K562 (cell line): Measurements from ENCODE around the gene CTU1. TPM values are rescaled to one million over a fixed set of nuclear protein-coding genes. Genes with fewer than 3 reads are reported as not detected.

Experiments used
- ASH1L ChIP-seq: fragments of 450-650 bp; IDR thresholded peaks from 2 replicates; pipeline ENCODE4 v1.6.1; 2018; ENCODE audit warnings: borderline replicate concordance, mild to moderate bottlenecking, low read depth; ENCODE audit not compliant: partially characterized antibody
- DMBX1 ChIP-seq: fragments of 250-450 bp; sonication (Bioruptor Pico); IDR thresholded peaks from 2 replicates; pipeline ENCODE4 v1.8.0; 2022; ENCODE audit warnings: inconsistent platforms, mild to moderate bottlenecking, moderate library complexity, borderline replicate concordance
- EP400 ChIP-seq: fragments of 450-650 bp; IDR thresholded peaks from 2 replicates; pipeline ENCODE4 v1.6.1; 2017; ENCODE audit warnings: antibody characterized with exemption, mild to moderate bottlenecking, moderate library complexity
- HOXB6 ChIP-seq: fragments of 250-450 bp; sonication (Bioruptor Pico); IDR thresholded peaks from 2 replicates; pipeline ENCODE4 v1.5.1; 2022; ENCODE audit warnings: mild to moderate bottlenecking, borderline replicate concordance
- KDM2B ChIP-seq: fragments of 250-450 bp; sonication (Bioruptor Pico); IDR thresholded peaks from 2 replicates; pipeline ENCODE4 v1.8.0; 2021; ENCODE audit warnings: mild to moderate bottlenecking, moderate library complexity
- MTA2 ChIP-seq: fragments of 450-650 bp; IDR thresholded peaks from 2 replicates; pipeline ENCODE4 v1.6.1; 2016; ENCODE audit warnings: low read depth
- POLR2A ChIP-seq: fragments of 450-650 bp; conservative IDR thresholded peaks from 2 replicates; pipeline ENCODE4 v1.6.1; 2016
- SP2 ChIP-seq: IDR thresholded peaks from 2 replicates; pipeline ENCODE4 v1.6.1; 2011; ENCODE audit warnings: mild to moderate bottlenecking, low read depth, low read length, moderate library complexity; ENCODE audit not compliant: poor library complexity, severe bottlenecking; ENCODE audit errors: extremely low read depth
- SPI1 ChIP-seq: IDR thresholded peaks from 2 replicates; pipeline ENCODE4 v1.6.1; 2011; ENCODE audit warnings: low read depth, low read length, control low read depth, borderline replicate concordance
- SREBF2 ChIP-seq: sonication (generic); formaldehyde crosslinking; IDR thresholded peaks from 2 replicates; pipeline ENCODE4 v1.4.0; 2020; ENCODE audit warnings: mild to moderate bottlenecking, missing genetic modification reagents
- TAF7 ChIP-seq: fragments of 450-650 bp; IDR thresholded peaks from 2 replicates; pipeline ENCODE4 v1.6.1; 2016; ENCODE audit warnings: missing genetic modification characterization, missing compliant biosample characterization
- ZBTB2 ChIP-seq: fragments of 450-650 bp; IDR thresholded peaks from 2 replicates; pipeline ENCODE4 v1.6.1; 2016; ENCODE audit warnings: antibody characterized with exemption
- ZNF184 ChIP-seq: sonication (generic); formaldehyde crosslinking; IDR thresholded peaks from 2 replicates; pipeline ENCODE4 v1.5.0; 2020; ENCODE audit warnings: missing genetic modification reagents
- ZNF280A ChIP-seq: fragments of 450-650 bp; IDR thresholded peaks from 2 replicates; pipeline ENCODE4 v1.6.1; 2018; ENCODE audit warnings: mild to moderate bottlenecking, low read depth; ENCODE audit not compliant: partially characterized antibody
- ZNF3 ChIP-seq: fragments of 250-450 bp; sonication (Bioruptor Pico); IDR thresholded peaks from 2 replicates; pipeline ENCODE4 v1.5.0; 2021; ENCODE audit warnings: mild to moderate bottlenecking, moderate library complexity
- polyA plus RNA-seq, 8 experiments: library from polyadenylated mRNA; depleted of rRNA in 4 of 8; stranded (reverse) in 5 of 8; unstranded in 3 of 8; fragments of >200 nt; fragmentation: Nextera tagmentation in 2 of 8; fragmentation: Illumina TruSeq in 1 of 8; extraction: Ambion mirVana in 2 of 8; extraction: Trizol in 1 of 8; gene quantifications; 2 replicates each; pipeline versions ENCODE4 v1.2.1 to v1.2.3, GENCODE V29; 2011 to 2014; ENCODE audit warnings: inconsistent platforms in 1 of 8, missing spikeins in 1 of 8
- total RNA-seq, 7 experiments: library from RNA; depleted of rRNA in 6 of 7; stranded (reverse); fragments of >200 nt in 6 of 7; fragmentation: Illumina TruSeq in 2 of 7; extraction: Trizol in 2 of 7; gene quantifications; 2 replicates each; pipeline versions ENCODE4 v1.2.1 to v1.2.3, GENCODE V29; 2011 to 2021; ENCODE audit warnings: low replicate concordance in 1 of 7
- TF ChIP-seq, protein P1 (sequence below): fragments of 250-450 bp; sonication (Bioruptor Pico); IDR thresholded peaks from 2 replicates; pipeline ENCODE4 v1.5.0; 2021
- TF ChIP-seq, protein P2 (sequence below): sonication (generic); formaldehyde crosslinking; IDR thresholded peaks from 2 replicates; pipeline ENCODE4 v1.8.1; 2023; ENCODE audit warnings: mild to moderate bottlenecking, missing genetic modification reagents
- TF ChIP-seq, protein P3 (sequence below), 2 experiments: fragments of 450-650 bp; IDR thresholded peaks; 2 replicates each; pipeline ENCODE4 v1.6.1; 2018; ENCODE audit warnings: mild to moderate bottlenecking in 2 of 2, low read depth in 1 of 2; ENCODE audit not compliant: partially characterized antibody in 2 of 2

Gene CTU1
- total and polyA plus RNA-seq, 9 of the 15 experiments (the other 6 are each of a cell fraction or from before 2014, with no cell fraction given) = 0.03 to 18.4 (median 2.3) TPM; not detected in 1

DNA sequence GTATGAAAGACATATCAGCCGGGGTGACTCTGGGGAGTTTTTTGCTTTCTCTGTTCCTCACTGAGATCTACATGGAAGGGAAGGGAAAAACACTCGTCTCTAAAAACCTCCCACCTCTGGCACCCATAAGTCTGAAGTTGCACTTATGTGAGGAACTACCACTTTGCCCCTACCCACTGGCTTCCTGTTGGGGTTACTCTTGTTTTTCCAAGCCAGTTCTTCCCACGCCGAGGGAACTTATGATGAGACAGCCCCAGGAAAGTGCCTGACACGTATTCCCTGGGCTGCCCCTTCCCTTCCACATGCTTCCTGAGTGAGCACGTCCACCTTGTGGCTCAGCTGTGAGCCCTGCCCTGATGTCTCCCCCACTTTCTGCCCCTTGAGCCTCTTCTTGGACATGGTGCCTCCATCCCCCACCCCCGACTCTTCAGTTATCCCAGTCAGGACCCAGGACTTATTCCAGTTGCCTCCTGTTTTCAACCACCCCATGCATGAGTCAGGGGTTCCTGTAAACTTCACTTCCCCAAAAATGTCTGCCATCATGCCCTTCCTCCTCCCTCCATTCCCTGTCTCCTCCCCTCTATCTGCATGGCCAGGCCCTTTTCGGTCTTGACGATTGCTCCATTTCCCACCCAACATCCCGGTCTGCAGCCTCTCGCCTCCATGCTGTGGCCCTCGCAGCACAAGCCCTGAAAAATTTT lies 28.8 kb upstream of the CTU1 start (continued):
- peak; percentile 92 for TF ChIP-seq SPI1
- TF ChIP-seq ZBTB2 = no peak
- TF ChIP-seq HOXB6 (CRISPR knock-in tag) = no peak
- TF ChIP-seq ASH1L = no peak
- TF ChIP-seq DMBX1 = no peak
- no peak for TF ChIP-seq MTA2
- TF ChIP-seq POLR2A = peak; percentile 73
- no peak for TF ChIP-seq ZNF280A
- 0 out of 2 replicates have a peak, but pooled peaks have one; percentile 22 for TF ChIP-seq EP400
- TF ChIP-seq, protein P1, sequence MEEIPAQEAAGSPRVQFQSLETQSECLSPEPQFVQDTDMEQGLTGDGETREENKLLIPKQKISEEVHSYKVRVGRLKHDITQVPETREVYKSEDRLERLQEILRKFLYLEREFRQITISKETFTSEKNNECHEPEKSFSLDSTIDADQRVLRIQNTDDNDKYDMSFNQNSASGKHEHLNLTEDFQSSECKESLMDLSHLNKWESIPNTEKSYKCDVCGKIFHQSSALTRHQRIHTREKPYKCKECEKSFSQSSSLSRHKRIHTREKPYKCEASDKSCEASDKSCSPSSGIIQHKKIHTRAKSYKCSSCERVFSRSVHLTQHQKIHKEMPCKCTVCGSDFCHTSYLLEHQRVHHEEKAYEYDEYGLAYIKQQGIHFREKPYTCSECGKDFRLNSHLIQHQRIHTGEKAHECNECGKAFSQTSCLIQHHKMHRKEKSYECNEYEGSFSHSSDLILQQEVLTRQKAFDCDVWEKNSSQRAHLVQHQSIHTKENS = no peak
- TF ChIP-seq, protein P2, sequence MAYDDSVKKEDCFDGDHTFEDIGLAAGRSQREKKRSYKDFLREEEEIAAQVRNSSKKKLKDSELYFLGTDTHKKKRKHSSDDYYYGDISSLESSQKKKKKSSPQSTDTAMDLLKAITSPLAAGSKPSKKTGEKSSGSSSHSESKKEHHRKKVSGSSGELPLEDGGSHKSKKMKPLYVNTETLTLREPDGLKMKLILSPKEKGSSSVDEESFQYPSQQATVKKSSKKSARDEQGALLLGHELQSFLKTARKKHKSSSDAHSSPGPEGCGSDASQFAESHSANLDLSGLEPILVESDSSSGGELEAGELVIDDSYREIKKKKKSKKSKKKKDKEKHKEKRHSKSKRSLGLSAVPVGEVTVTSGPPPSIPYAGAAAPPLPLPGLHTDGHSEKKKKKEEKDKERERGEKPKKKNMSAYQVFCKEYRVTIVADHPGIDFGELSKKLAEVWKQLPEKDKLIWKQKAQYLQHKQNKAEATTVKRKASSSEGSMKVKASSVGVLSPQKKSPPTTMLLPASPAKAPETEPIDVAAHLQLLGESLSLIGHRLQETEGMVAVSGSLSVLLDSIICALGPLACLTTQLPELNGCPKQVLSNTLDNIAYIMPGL = no peak
- TF ChIP-seq, protein P3, sequence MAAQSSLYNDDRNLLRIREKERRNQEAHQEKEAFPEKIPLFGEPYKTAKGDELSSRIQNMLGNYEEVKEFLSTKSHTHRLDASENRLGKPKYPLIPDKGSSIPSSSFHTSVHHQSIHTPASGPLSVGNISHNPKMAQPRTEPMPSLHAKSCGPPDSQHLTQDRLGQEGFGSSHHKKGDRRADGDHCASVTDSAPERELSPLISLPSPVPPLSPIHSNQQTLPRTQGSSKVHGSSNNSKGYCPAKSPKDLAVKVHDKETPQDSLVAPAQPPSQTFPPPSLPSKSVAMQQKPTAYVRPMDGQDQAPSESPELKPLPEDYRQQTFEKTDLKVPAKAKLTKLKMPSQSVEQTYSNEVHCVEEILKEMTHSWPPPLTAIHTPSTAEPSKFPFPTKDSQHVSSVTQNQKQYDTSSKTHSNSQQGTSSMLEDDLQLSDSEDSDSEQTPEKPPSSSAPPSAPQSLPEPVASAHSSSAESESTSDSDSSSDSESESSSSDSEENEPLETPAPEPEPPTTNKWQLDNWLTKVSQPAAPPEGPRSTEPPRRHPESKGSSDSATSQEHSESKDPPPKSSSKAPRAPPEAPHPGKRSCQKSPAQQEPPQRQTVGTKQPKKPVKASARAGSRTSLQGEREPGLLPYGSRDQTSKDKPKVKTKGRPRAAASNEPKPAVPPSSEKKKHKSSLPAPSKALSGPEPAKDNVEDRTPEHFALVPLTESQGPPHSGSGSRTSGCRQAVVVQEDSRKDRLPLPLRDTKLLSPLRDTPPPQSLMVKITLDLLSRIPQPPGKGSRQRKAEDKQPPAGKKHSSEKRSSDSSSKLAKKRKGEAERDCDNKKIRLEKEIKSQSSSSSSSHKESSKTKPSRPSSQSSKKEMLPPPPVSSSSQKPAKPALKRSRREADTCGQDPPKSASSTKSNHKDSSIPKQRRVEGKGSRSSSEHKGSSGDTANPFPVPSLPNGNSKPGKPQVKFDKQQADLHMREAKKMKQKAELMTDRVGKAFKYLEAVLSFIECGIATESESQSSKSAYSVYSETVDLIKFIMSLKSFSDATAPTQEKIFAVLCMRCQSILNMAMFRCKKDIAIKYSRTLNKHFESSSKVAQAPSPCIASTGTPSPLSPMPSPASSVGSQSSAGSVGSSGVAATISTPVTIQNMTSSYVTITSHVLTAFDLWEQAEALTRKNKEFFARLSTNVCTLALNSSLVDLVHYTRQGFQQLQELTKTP (IDR thresholded peaks at IDR 0.05; ENCODE audit: low read depth in 1 of 2, partially characterized antibody in 2 of 2) = no peak
- TF ChIP-seq TAF7 (tag) = no peak
- no peak for TF ChIP-seq SP2
- no peak for TF ChIP-seq ZNF3 (CRISPR knock-in tag)
- TF ChIP-seq ZNF184 (CRISPR knock-in tag) = no peak
- no peak for TF ChIP-seq SREBF2 (CRISPR knock-in tag)
- TF ChIP-seq KDM2B (CRISPR knock-in tag) = no peak
